Jurkat, Clone E6-1 (cell line): ENCODE data around the gene KCNMB2.

ENCODE experiments used
- DNase-seq: peaks from one replicate; pipeline ENCODE4 v3.0.0-alpha.2; 2011; ENCODE audit warnings: low read depth, low spot score
- H3K4me3 ChIP-seq: 2 replicates; pipeline ENCODE4 v1.5.1; 2011; ENCODE audit warnings: mild to moderate bottlenecking, low read length, control low read depth, moderate library complexity

The KCNMB2 gene

GRCh38 chr3:178562143-178562946 is 26.1 kb downstream of the KCNMB2 start:
- no peak for DNase-seq
- H3K4me3 ChIP-seq, result no peak overlapping the region

- no peak for DNase-seq
- H3K4me3 ChIP-seq, result no peak overlapping the region
Observed at GRCh38 chr3:178562947-178563232, 26.7 kb downstream of the KCNMB2 start.

- no peak for DNase-seq
- H3K4me3 ChIP-seq, result no peak overlapping the region
Observed at GRCh38 chr3:178567611-178568010, 31.4 kb downstream of the KCNMB2 start.

GRCh38 chr3:178568155-178568731 is 32.0 kb downstream of the KCNMB2 start:
- H3K4me3 ChIP-seq, result no peak overlapping the region
- no peak for DNase-seq

GRCh38 chr3:178568911-178569310 is 32.7 kb downstream of the KCNMB2 start:
- no peak overlapping the region for H3K4me3 ChIP-seq
- no peak for DNase-seq

GRCh38 chr3:178569826-178570225 is 33.6 kb downstream of the KCNMB2 start:
- no peak overlapping the region for H3K4me3 ChIP-seq
- DNase-seq, result no peak

- H3K4me3 ChIP-seq, result no peak overlapping the region
- DNase-seq, result no peak
Observed at GRCh38 chr3:178583963-178584575, 47.8 kb downstream of the KCNMB2 start.

GRCh38 chr3:178584722-178585380 is 48.6 kb downstream of the KCNMB2 start:
- no peak overlapping the region for H3K4me3 ChIP-seq
- no peak for DNase-seq

GRCh38 chr3:178585454-178585853 is 49.2 kb downstream of the KCNMB2 start:
- H3K4me3 ChIP-seq, result no peak overlapping the region
- no peak for DNase-seq

- no peak for DNase-seq
- H3K4me3 ChIP-seq, result no peak overlapping the region
Observed at GRCh38 chr3:178586076-178586475, 49.8 kb downstream of the KCNMB2 start.

- DNase-seq, result no peak
- H3K4me3 ChIP-seq, result no peak overlapping the region
Observed at GRCh38 chr3:178588628-178589027, 52.4 kb downstream of the KCNMB2 start.

GRCh38 chr3:178593786-178594185 is 57.5 kb downstream of the KCNMB2 start:
- no peak for DNase-seq
- H3K4me3 ChIP-seq, result no peak overlapping the region

- no peak overlapping the region for H3K4me3 ChIP-seq
- no peak for DNase-seq
Observed at GRCh38 chr3:178597371-178597770, 61.1 kb downstream of the KCNMB2 start.

- DNase-seq, result no peak
- no peak overlapping the region for H3K4me3 ChIP-seq
Observed at GRCh38 chr3:178602856-178603255, 66.6 kb downstream of the KCNMB2 start.

GRCh38 chr3:178603735-178604134 is 67.5 kb downstream of the KCNMB2 start:
- no peak overlapping the region for H3K4me3 ChIP-seq
- no peak for DNase-seq

GRCh38 chr3:178618197-178618596 is 82.0 kb downstream of the KCNMB2 start:
- no peak overlapping the region for H3K4me3 ChIP-seq
- no peak for DNase-seq

- H3K4me3 ChIP-seq, result no peak overlapping the region
- DNase-seq, result no peak
Observed at GRCh38 chr3:178618896-178619295, 82.7 kb downstream of the KCNMB2 start.

- H3K4me3 ChIP-seq, result no peak overlapping the region
- DNase-seq, result no peak
Observed at GRCh38 chr3:178623666-178624255, 87.5 kb downstream of the KCNMB2 start.

GRCh38 chr3:178624276-178624675 is 88.0 kb downstream of the KCNMB2 start:
- no peak overlapping the region for H3K4me3 ChIP-seq
- DNase-seq, result no peak

GRCh38 chr3:178625053-178625600 is 88.9 kb downstream of the KCNMB2 start:
- H3K4me3 ChIP-seq, result no peak overlapping the region
- no peak for DNase-seq
